ENCODE results near the gene ZC3H15. TPM values are rescaled to one million over a fixed set of nuclear protein-coding genes. Genes with fewer than 3 reads are reported as not detected.
"Not testable (repeated sequence)": the region's sequence is repeated elsewhere in the genome, so short reads cannot be mapped to it uniquely, and the experiment has no call there.

Gene ZC3H15
- total RNA-seq, 1 donor, result 164 TPM

GRCh38 chr2:186518291-186518690, 32.2 kb downstream of the ZC3H15 start:
- no peaks in the 10 kb centered on the region for H3K27me3 ChIP-seq (ENCODE audit: insufficient read depth, low read length)
- H3K9me3 ChIP-seq (ENCODE audit: low read depth, low read length), result no peaks in the 10 kb centered on the region
- H3K4me1 ChIP-seq (ENCODE audit: insufficient read depth, low read length), result no peaks in the 10 kb centered on the region
- no peak overlapping the region for H3K4me3 ChIP-seq (ENCODE audit: low read length)

GRCh38 chr2:186518945-186519344, 32.9 kb downstream of the ZC3H15 start:
- no peaks in the 10 kb centered on the region for H3K9me3 ChIP-seq (ENCODE audit: low read depth, low read length)
- H3K4me1 ChIP-seq (ENCODE audit: insufficient read depth, low read length), result no peaks in the 10 kb centered on the region
- no peak overlapping the region for H3K4me3 ChIP-seq (ENCODE audit: low read length)
- H3K27me3 ChIP-seq (ENCODE audit: insufficient read depth, low read length), result no peaks in the 10 kb centered on the region

- not testable (repeated sequence) for H3K4me1 ChIP-seq (ENCODE audit: insufficient read depth, low read length); H3K9me3 ChIP-seq (ENCODE audit: low read depth, low read length); H3K4me3 ChIP-seq (ENCODE audit: low read length); H3K27me3 ChIP-seq (ENCODE audit: insufficient read depth, low read length)
Measured at GRCh38 chr2:186521570-186522153, 35.6 kb downstream of the ZC3H15 start.

- Histone ChIP-seq H3K9me3 (ENCODE audit: low read depth, low read length) (no peaks in the 10 kb centered on the region), H3K4me3 (ENCODE audit: low read length) (no peak overlapping the region), H3K27me3 (ENCODE audit: insufficient read depth, low read length) (no peaks in the 10 kb centered on the region), H3K4me1 (ENCODE audit: insufficient read depth, low read length) (no peaks in the 10 kb centered on the region)
Measured at GRCh38 chr2:186522450-186522849, 36.4 kb downstream of the ZC3H15 start.

- Histone ChIP-seq H3K27me3 (ENCODE audit: insufficient read depth, low read length) (no peaks in the 10 kb centered on the region), H3K9me3 (ENCODE audit: low read depth, low read length) (no peaks in the 10 kb centered on the region), H3K4me1 (ENCODE audit: insufficient read depth, low read length) (no peaks in the 10 kb centered on the region), H3K4me3 (ENCODE audit: low read length) (no peak overlapping the region)
Measured at GRCh38 chr2:186523791-186524190, 37.7 kb downstream of the ZC3H15 start.

- Histone ChIP-seq H3K27me3 (ENCODE audit: insufficient read depth, low read length) (no peaks in the 10 kb centered on the region), H3K4me1 (ENCODE audit: insufficient read depth, low read length) (no peaks in the 10 kb centered on the region), H3K9me3 (ENCODE audit: low read depth, low read length) (no peaks in the 10 kb centered on the region), H3K4me3 (ENCODE audit: low read length) (no peak overlapping the region)
Measured at GRCh38 chr2:186526281-186526680, 40.2 kb downstream of the ZC3H15 start.

GRCh38 chr2:186530314-186530713, 44.3 kb downstream of the ZC3H15 start:
- Histone ChIP-seq H3K27me3 (ENCODE audit: insufficient read depth, low read length) (no peaks in the 10 kb centered on the region), H3K4me3 (ENCODE audit: low read length) (no peak overlapping the region), H3K9me3 (ENCODE audit: low read depth, low read length) (no peaks in the 10 kb centered on the region), H3K4me1 (ENCODE audit: insufficient read depth, low read length) (no peaks in the 10 kb centered on the region)

GRCh38 chr2:186531257-186531775, 45.3 kb downstream of the ZC3H15 start:
- H3K4me3 ChIP-seq (ENCODE audit: low read length), result no peak overlapping the region
- H3K27me3 ChIP-seq (ENCODE audit: insufficient read depth, low read length), result no peaks in the 10 kb centered on the region
- no peaks in the 10 kb centered on the region for H3K9me3 ChIP-seq (ENCODE audit: low read depth, low read length)
- no peaks in the 10 kb centered on the region for H3K4me1 ChIP-seq (ENCODE audit: insufficient read depth, low read length)

- H3K4me3 ChIP-seq (ENCODE audit: low read length), result no peak overlapping the region
- H3K9me3 ChIP-seq (ENCODE audit: low read depth, low read length), result no peaks in the 10 kb centered on the region
- H3K27me3 ChIP-seq (ENCODE audit: insufficient read depth, low read length), result no peaks in the 10 kb centered on the region
- no peaks in the 10 kb centered on the region for H3K4me1 ChIP-seq (ENCODE audit: insufficient read depth, low read length)
Measured at GRCh38 chr2:186532891-186533290, 46.8 kb downstream of the ZC3H15 start.

GRCh38 chr2:186533717-186534116, 47.7 kb downstream of the ZC3H15 start:
- no peaks in the 10 kb centered on the region for H3K9me3 ChIP-seq (ENCODE audit: low read depth, low read length)
- no peaks in the 10 kb centered on the region for H3K27me3 ChIP-seq (ENCODE audit: insufficient read depth, low read length)
- no peaks in the 10 kb centered on the region for H3K4me1 ChIP-seq (ENCODE audit: insufficient read depth, low read length)
- H3K4me3 ChIP-seq (ENCODE audit: low read length), result no peak overlapping the region

- Histone ChIP-seq H3K4me1 (ENCODE audit: insufficient read depth, low read length) (no peaks in the 10 kb centered on the region), H3K9me3 (ENCODE audit: low read depth, low read length) (no peaks in the 10 kb centered on the region), H3K27me3 (ENCODE audit: insufficient read depth, low read length) (no peaks in the 10 kb centered on the region), H3K4me3 (ENCODE audit: low read length) (no peak overlapping the region)
Measured at GRCh38 chr2:186534406-186534805, 48.3 kb downstream of the ZC3H15 start.

- Histone ChIP-seq H3K4me3 (ENCODE audit: low read length) (no peak overlapping the region), H3K27me3 (ENCODE audit: insufficient read depth, low read length) (no peaks in the 10 kb centered on the region), H3K4me1 (ENCODE audit: insufficient read depth, low read length) (no peaks in the 10 kb centered on the region), H3K9me3 (ENCODE audit: low read depth, low read length) (no peaks in the 10 kb centered on the region)
Measured at GRCh38 chr2:186535861-186536260, 49.8 kb downstream of the ZC3H15 start.

GRCh38 chr2:186537019-186537418, 51.0 kb downstream of the ZC3H15 start:
- no peaks in the 10 kb centered on the region for H3K27me3 ChIP-seq (ENCODE audit: insufficient read depth, low read length)
- H3K9me3 ChIP-seq (ENCODE audit: low read depth, low read length), result no peaks in the 10 kb centered on the region
- H3K4me1 ChIP-seq (ENCODE audit: insufficient read depth, low read length), result no peaks in the 10 kb centered on the region
- no peak overlapping the region for H3K4me3 ChIP-seq (ENCODE audit: low read length)

GRCh38 chr2:186540941-186541340, 54.9 kb downstream of the ZC3H15 start:
- Histone ChIP-seq H3K4me3 (ENCODE audit: low read length) (no peak overlapping the region), H3K9me3 (ENCODE audit: low read depth, low read length) (no peaks in the 10 kb centered on the region), H3K27me3 (ENCODE audit: insufficient read depth, low read length) (no peaks in the 10 kb centered on the region), H3K4me1 (ENCODE audit: insufficient read depth, low read length) (no peaks in the 10 kb centered on the region)

GRCh38 chr2:186542002-186542401, 55.9 kb downstream of the ZC3H15 start:
- no peaks in the 10 kb centered on the region for H3K9me3 ChIP-seq (ENCODE audit: low read depth, low read length)
- no peaks in the 10 kb centered on the region for H3K27me3 ChIP-seq (ENCODE audit: insufficient read depth, low read length)
- no peak overlapping the region for H3K4me3 ChIP-seq (ENCODE audit: low read length)
- no peaks in the 10 kb centered on the region for H3K4me1 ChIP-seq (ENCODE audit: insufficient read depth, low read length)

- Histone ChIP-seq H3K4me3 (ENCODE audit: low read length) (no peak overlapping the region), H3K27me3 (ENCODE audit: insufficient read depth, low read length) (no peaks in the 10 kb centered on the region), H3K4me1 (ENCODE audit: insufficient read depth, low read length) (no peaks in the 10 kb centered on the region), H3K9me3 (ENCODE audit: low read depth, low read length) (no peaks in the 10 kb centered on the region)
Measured at GRCh38 chr2:186543561-186544131, 57.6 kb downstream of the ZC3H15 start.

All from mononuclear cell (primary cell).